DND-41 (cell line): ENCODE data around the gene EIF5.

Experiments used
- ATAC-seq: fragments of 200-7000 bp; cut with Tn5 transposase; 3 replicates; pipeline ENCODE4 v1.9.1; 2021; ENCODE audit warnings: low read depth; ENCODE audit not compliant: insufficient read depth
- DNase-seq: peaks from one replicate; pipeline ENCODE4 v3.0.0-alpha.2; 2020
- H2AFZ ChIP-seq: 2 replicates; pipeline ENCODE4 v1.6.0; 2012; ENCODE audit warnings: low read depth, low read length
- H3K27ac ChIP-seq: 2 replicates; pipeline ENCODE4 v1.5.1; 2012; ENCODE audit warnings: low read length, inconsistent platforms
- H3K27me3 ChIP-seq: fragments of 200-600 bp; sonication (generic); 2 replicates; pipeline ENCODE4 v1.6.0; 2012; ENCODE audit warnings: low read length, mild to moderate bottlenecking, inconsistent platforms; ENCODE audit not compliant: insufficient read depth, poor library complexity
- H3K36me3 ChIP-seq: 2 replicates; pipeline ENCODE4 v1.5.1; 2012; ENCODE audit warnings: low read length, inconsistent platforms; ENCODE audit not compliant: insufficient read depth
- H3K4me1 ChIP-seq: 2 replicates; pipeline ENCODE4 v1.5.1; 2012; ENCODE audit warnings: mild to moderate bottlenecking, low read length; ENCODE audit not compliant: insufficient read depth
- H3K4me2 ChIP-seq: 2 replicates; pipeline ENCODE4 v1.6.0; 2012; ENCODE audit warnings: mild to moderate bottlenecking, moderate library complexity, low read length, inconsistent platforms; ENCODE audit not compliant: insufficient read depth
- H3K4me3 ChIP-seq, 2 experiments: fragments of 200-600 bp in 1 of 2; shearing (Covaris generic) in 1 of 2; 2 replicates each; pipeline ENCODE4 v1.5.1; 2012 to 2016; ENCODE audit warnings: inconsistent platforms in 2 of 2, low read length in 2 of 2, mild to moderate bottlenecking in 2 of 2, low read depth in 1 of 2, moderate library complexity in 1 of 2
- H3K79me2 ChIP-seq: 2 replicates; pipeline ENCODE4 v1.6.0; 2012; ENCODE audit warnings: low read length, inconsistent platforms; ENCODE audit not compliant: insufficient read depth
- H3K9ac ChIP-seq: 2 replicates; pipeline ENCODE4 v1.6.0; 2012; ENCODE audit warnings: low read depth, mild to moderate bottlenecking, inconsistent platforms, low read length, moderate library complexity
- H3K9me3 ChIP-seq: 2 replicates; pipeline ENCODE4 v1.5.1; 2012; ENCODE audit warnings: low read length, moderate library complexity, mild to moderate bottlenecking, inconsistent platforms; ENCODE audit not compliant: insufficient read depth, severe bottlenecking
- H4K20me1 ChIP-seq: 2 replicates; pipeline ENCODE4 v1.6.0; 2012; ENCODE audit warnings: low read length; ENCODE audit not compliant: insufficient read depth
- CTCF ChIP-seq: IDR thresholded peaks from 2 replicates; pipeline ENCODE4 v1.5.1; 2012; ENCODE audit warnings: borderline replicate concordance, low read length, moderate library complexity, mild to moderate bottlenecking; ENCODE audit not compliant: poor library complexity, severe bottlenecking; ENCODE audit errors: extremely low read depth
- EZH2 ChIP-seq: IDR thresholded peaks from 3 replicates; pipeline ENCODE4 v1.6.1; 2012; ENCODE audit warnings: borderline replicate concordance, low read depth, mild to moderate bottlenecking, moderate library complexity, low read length, inconsistent platforms; ENCODE audit not compliant: severe bottlenecking

EIF5 gene

GRCh38 chr14:103316721-103317121 lies 17.3 kb upstream of the EIF5 start:
- H3K36me3 ChIP-seq, result no peaks in the 10 kb centered on the region
- TF ChIP-seq EZH2, result no peak
- no peak for TF ChIP-seq CTCF
- H3K9ac ChIP-seq, result no peak overlapping the region
- no peaks in the 10 kb centered on the region for H4K20me1 ChIP-seq
- no peak overlapping the region for H2AFZ ChIP-seq
- peaks cover 9% of the 10 kb centered on the region for H3K27me3 ChIP-seq
- ATAC-seq (no peak), DNase-seq (no peak)
- no peaks in the 10 kb centered on the region for H3K4me1 ChIP-seq
- no peaks in the 10 kb centered on the region for H3K79me2 ChIP-seq
- H3K4me3 ChIP-seq, result no peak overlapping the region
- H3K9me3 ChIP-seq, result no peaks in the 10 kb centered on the region
- no peak overlapping the region for H3K4me2 ChIP-seq
- no peak overlapping the region for H3K27ac ChIP-seq

GRCh38 chr14:103317251-103317650 lies 16.8 kb upstream of the EIF5 start:
- Histone ChIP-seq H3K36me3 (no peaks in the 10 kb centered on the region), H2AFZ (no peak overlapping the region), H4K20me1 (no peaks in the 10 kb centered on the region), H3K4me3 (no peak overlapping the region), H3K79me2 (no peaks in the 10 kb centered on the region), H3K27ac (no peak overlapping the region), H3K27me3 (peaks cover 11% of the 10 kb centered on the region), H3K9me3 (no peaks in the 10 kb centered on the region), H3K4me2 (no peak overlapping the region), H3K9ac (no peak overlapping the region), H3K4me1 (no peaks in the 10 kb centered on the region)
- TF ChIP-seq CTCF (no peak), EZH2 (no peak)
- ATAC-seq (no peak), DNase-seq (no peak)

GRCh38 chr14:103317976-103318580 lies 16.0 kb upstream of the EIF5 start:
- no peak overlapping the region for H2AFZ ChIP-seq
- H4K20me1 ChIP-seq, result no peaks in the 10 kb centered on the region
- DNase-seq, result no peak
- no peaks in the 10 kb centered on the region for H3K4me1 ChIP-seq
- H3K79me2 ChIP-seq, result no peaks in the 10 kb centered on the region
- H3K4me2 ChIP-seq, result no peak overlapping the region
- no peak overlapping the region for H3K9ac ChIP-seq
- no peaks in the 10 kb centered on the region for H3K36me3 ChIP-seq
- H3K27ac ChIP-seq, result no peak overlapping the region
- ATAC-seq, result no peak
- TF ChIP-seq EZH2, result no peak
- TF ChIP-seq CTCF, result no peak
- H3K27me3 ChIP-seq, result peaks cover 16% of the 10 kb centered on the region
- no peaks in the 10 kb centered on the region for H3K9me3 ChIP-seq
- no peak overlapping the region for H3K4me3 ChIP-seq
